ENCODE results near the gene TTC9B.

Gene TTC9B

GRCh38 chr19:40217934-40218890 lies at the start of gene TTC9B:
Gene TTC9B (minus strand): TSS chr19:40218384. CDS start chr19:40218381, 3 bp downstream.
- peak; percentile 65 for DNase-seq

- no peak for DNase-seq
These were observed 49.4 kb upstream of the TTC9B start for GRCh38 chr19:40267601-40267997.

- no peak for DNase-seq
These were observed 48.9 kb upstream of the TTC9B start for GRCh38 chr19:40266912-40267600.

GRCh38 chr19:40266119-40266518 lies 47.9 kb upstream of the TTC9B start:
- no peak for DNase-seq

GRCh38 chr19:40265763-40266099 lies 47.5 kb upstream of the TTC9B start:
- no peak for DNase-seq

GRCh38 chr19:40265055-40265762 lies 47.0 kb upstream of the TTC9B start:
- no peak for DNase-seq

GRCh38 chr19:40264314-40265054 lies 46.3 kb upstream of the TTC9B start:
- DNase-seq: no peak

- DNase-seq: no peak
These were observed 45.5 kb upstream of the TTC9B start for GRCh38 chr19:40263440-40264313.

GRCh38 chr19:40262422-40262821 lies 44.2 kb upstream of the TTC9B start:
- DNase-seq: no peak

GRCh38 chr19:40261631-40262030 lies 43.4 kb upstream of the TTC9B start:
- DNase-seq: no peak

GRCh38 chr19:40257096-40257517 lies 38.9 kb upstream of the TTC9B start:
- DNase-seq: no peak

GRCh38 chr19:40256512-40256911 lies 38.3 kb upstream of the TTC9B start:
- no peak for DNase-seq

GRCh38 chr19:40255619-40256166 lies 37.5 kb upstream of the TTC9B start:
- no peak for DNase-seq

- no peak for DNase-seq
These were observed 36.7 kb upstream of the TTC9B start for GRCh38 chr19:40254714-40255418.

- no peak for DNase-seq
These were observed 35.5 kb upstream of the TTC9B start for GRCh38 chr19:40253611-40254092.

GRCh38 chr19:40252395-40252794 lies 34.2 kb upstream of the TTC9B start:
- no peak for DNase-seq

GRCh38 chr19:40251991-40252390 lies 33.8 kb upstream of the TTC9B start:
- DNase-seq: no peak

GRCh38 chr19:40251244-40251643 lies 33.1 kb upstream of the TTC9B start:
- DNase-seq: no peak

GRCh38 chr19:40249781-40250180 lies 31.6 kb upstream of the TTC9B start:
- no peak for DNase-seq

GRCh38 chr19:40249201-40249600 lies 31.0 kb upstream of the TTC9B start:
- no peak for DNase-seq

All from stimulated activated CD4-positive, alpha-beta T cell treated with anti-CD3 and anti-CD28 coated beads, Interleukin-4, amount 100 ng/mL, for 1 hour (primary cell).